Mucosa of rectum (tissue), 2 donors: Measurements from ENCODE around the gene TBC1D22A.

Experiments used
- H3K27ac ChIP-seq, 2 donors: one replicate each; pipeline ENCODE4 v1.7.0; 2013; ENCODE audit warnings: inconsistent platforms in 2 of 2, low read depth in 2 of 2, low read length in 2 of 2
- H3K27me3 ChIP-seq, 2 donors: one replicate each; pipeline ENCODE4 v1.7.0; 2013; ENCODE audit warnings: low read length in 2 of 2; ENCODE audit not compliant: control insufficient read depth in 2 of 2, insufficient read depth in 2 of 2
- H3K36me3 ChIP-seq, 2 donors: one replicate each; pipeline ENCODE4 v1.7.0; 2013; ENCODE audit warnings: low read length in 2 of 2; ENCODE audit not compliant: control insufficient read depth in 2 of 2, insufficient read depth in 2 of 2
- H3K4me1 ChIP-seq, 2 donors: one replicate each; pipeline ENCODE4 v1.7.0; 2013; ENCODE audit warnings: low read length in 2 of 2, mild to moderate bottlenecking in 1 of 2; ENCODE audit not compliant: control insufficient read depth in 2 of 2, insufficient read depth in 2 of 2
- H3K4me3 ChIP-seq, 2 donors: one replicate each; pipeline ENCODE4 v1.7.0; 2013; ENCODE audit warnings: low read length in 2 of 2
- H3K9ac ChIP-seq, 2 donors: one replicate each; pipeline ENCODE4 v1.7.0; 2013; ENCODE audit warnings: low read length in 2 of 2, low read depth in 1 of 2, mild to moderate bottlenecking in 1 of 2
- H3K9me3 ChIP-seq, 2 donors: one replicate each; pipeline ENCODE4 v1.7.0; 2013; ENCODE audit warnings: low read length in 2 of 2; ENCODE audit not compliant: control insufficient read depth in 2 of 2
- donor health status: healthy.
- donor health status: Normal muscosa, but diverticular disease.

The TBC1D22A gene

GRCh38 chr22:46892866-46893265, 130.4 kb downstream of the TBC1D22A start:
- no peak overlapping the region for H3K27ac ChIP-seq
- peaks cover 35 to 36% of the 10 kb centered on the region in 2 donors for H3K36me3 ChIP-seq
- no peaks in the 10 kb centered on the region for H3K4me1 ChIP-seq
- H3K9ac ChIP-seq: no peak overlapping the region
- H3K27me3 ChIP-seq: no peaks in the 10 kb centered on the region
- no peak overlapping the region for H3K4me3 ChIP-seq
- H3K9me3 ChIP-seq: no peaks in the 10 kb centered on the region

- Histone ChIP-seq H3K27me3 (no peaks in the 10 kb centered on the region), H3K9ac (no peak overlapping the region), H3K9me3 (no peaks in the 10 kb centered on the region), H3K27ac (peak overlapping the region in 1 of 2 donors; percentile 1), H3K36me3 (peaks cover 31 to 36% of the 10 kb centered on the region in 2 donors), H3K4me3 (no peak overlapping the region), H3K4me1 (no peaks in the 10 kb centered on the region)
Observed at GRCh38 chr22:46893281-46894020, 131.0 kb downstream of the TBC1D22A start.

GRCh38 chr22:46894081-46894671, 131.7 kb downstream of the TBC1D22A start:
- Histone ChIP-seq H3K9me3 (no peaks in the 10 kb centered on the region), H3K9ac (no peak overlapping the region), H3K4me1 (no peaks in the 10 kb centered on the region), H3K27me3 (no peaks in the 10 kb centered on the region), H3K27ac (peak overlapping the region; percentile 10 to 25), H3K4me3 (no peak overlapping the region), H3K36me3 (peaks cover 29 to 33% of the 10 kb centered on the region in 2 donors)

GRCh38 chr22:46894851-46895640, 132.6 kb downstream of the TBC1D22A start:
- Histone ChIP-seq H3K9me3 (no peaks in the 10 kb centered on the region), H3K27ac (peak overlapping the region; percentile 10 to 25), H3K4me3 (no peak overlapping the region), H3K27me3 (no peaks in the 10 kb centered on the region), H3K4me1 (no peaks in the 10 kb centered on the region), H3K9ac (no peak overlapping the region), H3K36me3 (peaks cover 28 to 29% of the 10 kb centered on the region in 2 donors)

DNA sequence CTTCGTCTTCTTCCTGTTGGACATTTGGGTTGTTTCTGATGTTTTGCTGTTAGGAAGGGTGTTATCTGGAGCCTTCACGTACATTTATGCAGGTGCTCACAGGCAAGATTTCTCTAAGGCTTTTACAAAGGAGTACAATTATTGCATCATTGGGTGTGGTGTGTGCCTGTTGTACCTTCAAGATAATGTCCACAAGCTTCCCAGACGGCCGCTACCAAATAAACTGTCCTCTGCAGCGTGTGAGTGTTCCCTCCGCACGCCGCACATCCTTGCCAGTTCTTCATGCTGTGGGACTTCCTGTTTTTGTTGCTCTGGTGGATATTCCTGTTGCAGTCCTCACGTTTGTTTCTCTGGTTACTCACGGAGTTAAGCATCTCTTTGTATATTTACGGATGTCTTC, 133.3 kb downstream of the TBC1D22A start:
- Histone ChIP-seq H3K4me1 (no peaks in the 10 kb centered on the region), H3K4me3 (no peak overlapping the region), H3K27me3 (no peaks in the 10 kb centered on the region), H3K9ac (no peak overlapping the region), H3K27ac (no peak overlapping the region), H3K9me3 (no peaks in the 10 kb centered on the region), H3K36me3 (peaks cover 28 to 29% of the 10 kb centered on the region in 2 donors)

DNA sequence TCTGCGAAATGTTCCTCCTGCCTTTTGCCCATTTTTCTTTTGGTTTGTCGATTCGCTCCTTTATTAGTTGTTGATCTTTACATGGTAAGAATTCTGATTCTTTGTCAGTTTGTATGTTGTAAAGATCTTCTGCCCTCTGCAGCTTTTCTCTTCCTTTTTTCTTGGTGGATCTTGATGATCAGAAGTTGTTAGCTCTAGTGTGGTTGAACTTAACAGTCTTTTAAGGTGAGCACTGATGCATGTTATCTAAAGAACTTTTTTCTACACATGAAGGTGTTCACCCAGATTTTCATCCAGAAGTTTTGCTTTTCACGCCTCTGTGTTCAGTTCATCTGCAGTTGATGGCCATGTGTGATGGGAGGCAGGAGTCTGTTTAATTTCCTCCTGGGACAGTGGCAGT, 133.7 kb downstream of the TBC1D22A start:
- no peaks in the 10 kb centered on the region for H3K27me3 ChIP-seq
- peaks cover 27 to 28% of the 10 kb centered on the region in 2 donors for H3K36me3 ChIP-seq
- no peaks in the 10 kb centered on the region for H3K9me3 ChIP-seq
- no peak overlapping the region for H3K4me3 ChIP-seq
- H3K9ac ChIP-seq: no peak overlapping the region
- no peaks in the 10 kb centered on the region for H3K4me1 ChIP-seq
- H3K27ac ChIP-seq: no peak overlapping the region

DNA sequence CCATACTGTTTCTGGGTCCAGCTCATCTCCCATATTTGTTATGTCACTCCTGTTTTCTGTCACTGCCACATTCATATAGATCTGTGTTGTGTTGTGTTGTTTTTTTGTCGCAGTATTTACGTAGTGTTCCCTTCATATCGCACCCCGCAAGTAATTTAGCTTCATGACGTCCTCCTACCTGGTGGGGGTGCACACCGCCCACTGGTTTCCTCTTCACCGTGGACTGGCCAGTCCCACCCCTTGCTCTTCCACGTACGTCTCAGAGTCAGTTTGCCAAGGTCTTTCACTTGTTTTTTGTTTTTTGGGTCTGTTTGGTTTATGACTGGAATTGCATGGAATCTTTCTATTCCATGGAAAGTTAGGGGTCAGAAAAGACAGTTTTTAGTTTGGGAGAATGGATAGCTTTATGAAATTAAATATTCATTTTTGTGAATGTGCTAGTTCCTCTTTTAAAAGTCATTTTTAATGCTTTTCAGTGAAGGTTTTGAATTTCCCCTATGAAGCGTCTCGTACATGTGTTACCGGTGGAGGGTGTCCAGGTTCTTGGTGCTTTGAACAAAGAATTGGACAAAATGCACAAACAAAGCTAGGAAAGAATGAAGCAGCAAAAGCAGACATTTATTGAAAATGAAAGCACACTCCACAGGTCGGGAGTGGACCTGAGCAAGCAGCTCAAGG, 134.3 kb downstream of the TBC1D22A start:
- no peaks in the 10 kb centered on the region for H3K9me3 ChIP-seq
- no peak overlapping the region for H3K4me3 ChIP-seq
- H3K36me3 ChIP-seq: peaks cover 22 to 25% of the 10 kb centered on the region in 2 donors
- no peaks in the 10 kb centered on the region for H3K4me1 ChIP-seq
- no peaks in the 10 kb centered on the region for H3K27me3 ChIP-seq
- H3K27ac ChIP-seq: no peak overlapping the region
- H3K9ac ChIP-seq: no peak overlapping the region

DNA sequence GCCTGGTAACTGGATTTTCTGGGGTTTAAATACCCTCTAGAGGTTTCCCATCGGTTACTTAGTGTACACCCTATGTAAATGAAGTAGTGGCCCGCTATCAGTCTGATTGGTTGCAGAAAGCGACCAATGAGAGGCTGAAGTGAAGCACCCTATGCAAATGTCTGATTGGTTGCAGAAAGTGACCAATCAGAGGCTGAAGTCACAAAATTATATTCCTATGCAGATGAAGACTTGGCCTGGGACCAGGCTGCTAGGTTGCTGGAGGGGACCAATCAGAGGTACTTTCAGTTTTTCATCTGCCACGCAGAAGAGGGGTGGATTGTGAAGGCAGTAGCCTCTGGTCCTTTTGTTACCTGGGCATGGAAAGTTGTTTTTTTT, 134.8 kb downstream of the TBC1D22A start:
- peaks cover 20 to 23% of the 10 kb centered on the region in 2 donors for H3K36me3 ChIP-seq
- H3K4me3 ChIP-seq: no peak overlapping the region
- H3K27ac ChIP-seq: no peak overlapping the region
- no peaks in the 10 kb centered on the region for H3K4me1 ChIP-seq
- no peak overlapping the region for H3K9ac ChIP-seq
- H3K9me3 ChIP-seq: no peaks in the 10 kb centered on the region
- H3K27me3 ChIP-seq: no peaks in the 10 kb centered on the region

- peaks cover 9 to 15% of the 10 kb centered on the region in 2 donors for H3K36me3 ChIP-seq
- no peak overlapping the region for H3K9ac ChIP-seq
- no peaks in the 10 kb centered on the region for H3K27me3 ChIP-seq
- H3K4me1 ChIP-seq: no peaks in the 10 kb centered on the region
- no peak overlapping the region for H3K4me3 ChIP-seq
- no peak overlapping the region for H3K27ac ChIP-seq
- no peaks in the 10 kb centered on the region for H3K9me3 ChIP-seq
Observed at GRCh38 chr22:46900549-46900948, 138.1 kb downstream of the TBC1D22A start.
